22Rv1 (cell line): ENCODE measurements around the gene C6orf132.
A peak's percentile ranks its signal among the peaks of the same experiment; 100 is the strongest.

Source experiments
- H3K27ac ChIP-seq: fragments of 450-650 bp; 2 replicates; pipeline ENCODE4 v1.5.1; 2017
- ZFX ChIP-seq: fragments of 450-650 bp; IDR thresholded peaks from 2 replicates; pipeline ENCODE4 v1.6.1; 2017; ENCODE audit warnings: antibody characterized with exemption, borderline replicate concordance
- TF ChIP-seq, protein P1 (sequence below): fragments of 450-650 bp; IDR thresholded peaks from 2 replicates; pipeline ENCODE4 v1.5.1; 2017; ENCODE audit warnings: mild to moderate bottlenecking

Gene C6orf132

GRCh38 chr6:42068173-42068572 is 74.2 kb downstream of the C6orf132 start:
- no peak overlapping the region for H3K27ac ChIP-seq
- no peak for TF ChIP-seq ZFX

DNA sequence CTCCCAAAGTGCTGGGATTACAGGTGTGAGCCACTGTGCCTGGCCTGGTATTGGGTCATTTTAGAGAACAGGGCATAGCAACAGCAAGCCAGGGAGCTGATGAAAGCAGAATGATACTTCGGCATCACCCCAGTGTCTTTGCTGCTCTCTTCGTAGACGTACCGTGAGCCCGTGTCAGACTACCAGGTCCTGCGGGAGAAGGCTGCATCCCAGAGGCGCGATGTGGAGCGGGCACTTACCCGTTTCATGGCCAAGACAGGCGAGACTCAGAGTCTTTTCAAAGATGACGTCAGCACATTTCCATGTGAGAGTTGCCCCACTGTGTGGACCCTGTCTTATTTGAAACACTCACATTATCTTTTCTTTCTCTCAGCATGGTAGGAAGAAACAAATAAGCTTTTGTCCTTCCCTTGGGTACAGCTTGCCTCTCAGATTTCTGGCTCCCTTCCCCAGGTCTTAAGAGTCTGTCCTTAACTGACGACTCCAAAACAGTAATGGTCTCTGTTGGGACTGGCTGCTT is 76.2 kb downstream of the C6orf132 start:
- no peak for TF ChIP-seq ZFX
- no peak overlapping the region for H3K27ac ChIP-seq

DNA sequence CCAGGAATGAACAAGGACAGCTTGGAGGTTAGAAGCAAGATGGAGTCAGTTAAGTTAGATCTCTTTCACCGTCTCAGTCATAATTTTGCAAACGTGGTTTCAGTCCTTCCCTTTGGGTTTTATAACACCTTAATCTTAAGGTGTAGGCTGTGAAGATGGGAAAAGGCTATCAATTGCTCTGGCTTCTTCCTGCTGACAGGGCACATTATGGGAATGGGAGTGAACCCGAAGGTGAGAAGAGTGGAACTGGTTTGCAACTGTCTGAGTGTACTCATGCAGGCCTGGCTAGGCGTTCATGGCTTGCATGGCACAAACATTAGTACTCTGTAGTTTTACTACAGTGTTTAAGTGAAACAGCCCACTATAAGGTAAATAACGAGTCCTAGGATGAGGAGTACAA is 82.7 kb downstream of the C6orf132 start:
- no peak overlapping the region for H3K27ac ChIP-seq
- TF ChIP-seq ZFX, result no peak
- TF ChIP-seq, protein P1, sequence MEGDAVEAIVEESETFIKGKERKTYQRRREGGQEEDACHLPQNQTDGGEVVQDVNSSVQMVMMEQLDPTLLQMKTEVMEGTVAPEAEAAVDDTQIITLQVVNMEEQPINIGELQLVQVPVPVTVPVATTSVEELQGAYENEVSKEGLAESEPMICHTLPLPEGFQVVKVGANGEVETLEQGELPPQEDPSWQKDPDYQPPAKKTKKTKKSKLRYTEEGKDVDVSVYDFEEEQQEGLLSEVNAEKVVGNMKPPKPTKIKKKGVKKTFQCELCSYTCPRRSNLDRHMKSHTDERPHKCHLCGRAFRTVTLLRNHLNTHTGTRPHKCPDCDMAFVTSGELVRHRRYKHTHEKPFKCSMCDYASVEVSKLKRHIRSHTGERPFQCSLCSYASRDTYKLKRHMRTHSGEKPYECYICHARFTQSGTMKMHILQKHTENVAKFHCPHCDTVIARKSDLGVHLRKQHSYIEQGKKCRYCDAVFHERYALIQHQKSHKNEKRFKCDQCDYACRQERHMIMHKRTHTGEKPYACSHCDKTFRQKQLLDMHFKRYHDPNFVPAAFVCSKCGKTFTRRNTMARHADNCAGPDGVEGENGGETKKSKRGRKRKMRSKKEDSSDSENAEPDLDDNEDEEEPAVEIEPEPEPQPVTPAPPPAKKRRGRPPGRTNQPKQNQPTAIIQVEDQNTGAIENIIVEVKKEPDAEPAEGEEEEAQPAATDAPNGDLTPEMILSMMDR, result no peak

DNA sequence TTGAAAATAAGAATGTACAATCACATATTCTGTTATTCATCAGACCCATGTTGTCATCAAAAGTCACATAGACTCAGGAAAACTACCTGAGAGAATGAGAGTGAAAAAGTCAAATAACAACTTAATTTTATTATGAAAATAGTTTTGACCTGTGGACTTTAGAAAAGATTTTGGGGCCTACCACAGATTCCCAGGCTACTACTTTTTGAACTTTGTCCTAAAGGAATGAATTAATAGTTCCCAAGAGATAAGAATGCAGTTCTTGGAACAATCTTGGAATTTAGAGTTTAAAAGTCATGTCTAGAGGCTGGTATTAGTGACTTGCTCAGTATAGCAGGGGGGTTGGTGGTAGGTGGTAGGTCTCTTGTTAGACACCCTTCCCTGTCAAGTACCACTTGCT is 88.8 kb downstream of the C6orf132 start:
- no peak overlapping the region for H3K27ac ChIP-seq
- TF ChIP-seq ZFX, result no peak
- TF ChIP-seq, protein P1, result no peak

- TF ChIP-seq ZFX, result no peak
- TF ChIP-seq, protein P1, result no peak
- H3K27ac ChIP-seq, result peak overlapping the region; percentile 75; the same call in 1 of the 2 replicates
Observed at GRCh38 chr6:42051268-42051653, 91.2 kb downstream of the C6orf132 start.
